DMS 273 (cell line): ENCODE data around the gene SLC9A8.

Experiments used
- DNase-seq: peaks from one replicate; lab custom pipeline; 2025; ENCODE audit not compliant: unreplicated experiment; lab: John Stamatoyannopoulos, UW

SLC9A8 gene

DNA sequence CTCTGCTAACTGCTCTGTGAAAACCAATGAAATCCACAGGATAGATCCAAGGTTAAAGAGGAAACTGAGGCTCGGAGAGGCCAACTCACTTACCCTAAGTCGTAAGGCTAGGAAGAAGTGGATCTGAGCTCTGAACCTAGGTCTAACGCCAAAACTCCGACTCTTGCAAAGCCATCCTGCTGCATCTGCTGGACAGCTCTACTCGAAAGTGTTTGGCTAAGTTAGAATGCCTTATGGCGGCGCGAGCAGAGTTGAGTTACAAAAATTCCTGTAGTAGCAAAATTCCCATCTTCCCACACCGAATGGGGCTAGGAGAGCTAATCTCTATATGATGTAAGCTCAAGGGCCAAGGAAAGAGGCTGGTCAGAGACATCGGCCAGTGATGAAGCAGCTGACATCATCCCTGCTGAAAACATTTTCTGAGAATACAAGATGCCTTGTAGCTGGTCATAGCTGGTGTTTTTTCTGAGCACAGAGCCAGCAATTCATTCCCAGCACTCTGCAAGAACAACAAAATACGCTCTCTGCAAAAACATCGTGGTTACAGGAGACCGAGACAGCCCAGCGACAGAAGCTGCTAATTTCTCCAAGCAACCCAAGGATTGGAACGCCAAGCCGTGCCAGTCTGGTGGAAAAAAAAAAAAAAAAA lies 100.9 kb downstream of the SLC9A8 start:
- DNase-seq = no peak

DNA sequence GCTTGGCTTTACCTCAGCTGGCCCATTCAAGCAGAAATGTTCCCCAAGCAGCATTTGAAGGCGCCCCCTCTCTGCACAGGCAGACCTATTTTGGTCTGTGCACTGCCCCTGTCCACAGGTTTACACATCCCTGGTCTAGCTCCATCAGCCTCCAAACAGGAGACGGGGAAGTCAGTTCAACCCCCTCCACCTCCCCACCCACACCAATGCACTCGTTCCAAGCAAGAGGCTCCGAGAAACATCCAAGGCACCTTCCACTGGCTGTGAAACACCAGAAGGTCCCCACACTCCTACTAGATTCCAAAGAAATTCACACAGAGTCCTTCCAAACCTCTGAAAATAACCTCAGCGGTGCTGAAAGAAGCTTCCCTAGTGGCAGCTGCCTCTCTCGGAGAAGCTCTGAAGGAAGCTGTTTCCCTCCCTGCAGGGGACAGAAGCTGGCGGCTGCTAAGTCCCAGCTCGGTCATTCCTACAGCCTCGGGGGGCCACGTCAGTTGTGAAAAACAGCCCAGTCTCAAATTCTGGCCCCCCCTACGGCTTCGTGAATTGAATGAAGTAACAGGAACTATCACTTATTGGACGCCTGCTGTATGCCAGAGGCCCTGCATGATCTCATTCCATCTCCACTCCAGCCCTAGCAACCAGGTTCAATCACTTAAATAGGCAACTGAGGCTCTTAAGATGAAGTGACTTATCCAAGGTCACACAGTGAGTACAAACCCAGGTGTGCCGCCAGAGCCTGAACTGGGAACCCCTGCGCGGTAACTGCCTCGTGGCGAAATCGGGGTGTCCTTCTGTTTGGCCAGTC lies 101.9 kb downstream of the SLC9A8 start:
- DNase-seq = peak; percentile 62

DNA sequence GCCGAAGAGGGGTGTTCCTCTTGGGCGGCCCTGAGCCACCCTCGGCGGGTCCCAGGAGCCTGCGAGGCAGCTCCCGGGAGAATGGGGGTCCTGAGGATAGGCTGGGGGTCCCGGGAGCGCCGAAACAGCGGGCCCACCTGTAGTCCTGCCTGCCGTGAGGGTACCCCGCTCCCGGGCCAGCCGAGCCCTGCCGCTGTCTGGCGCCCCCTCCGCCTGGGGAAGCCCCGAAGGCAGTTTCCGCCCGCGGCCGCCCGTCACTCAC lies 102.4 kb downstream of the SLC9A8 start:
- no peak for DNase-seq

DNA sequence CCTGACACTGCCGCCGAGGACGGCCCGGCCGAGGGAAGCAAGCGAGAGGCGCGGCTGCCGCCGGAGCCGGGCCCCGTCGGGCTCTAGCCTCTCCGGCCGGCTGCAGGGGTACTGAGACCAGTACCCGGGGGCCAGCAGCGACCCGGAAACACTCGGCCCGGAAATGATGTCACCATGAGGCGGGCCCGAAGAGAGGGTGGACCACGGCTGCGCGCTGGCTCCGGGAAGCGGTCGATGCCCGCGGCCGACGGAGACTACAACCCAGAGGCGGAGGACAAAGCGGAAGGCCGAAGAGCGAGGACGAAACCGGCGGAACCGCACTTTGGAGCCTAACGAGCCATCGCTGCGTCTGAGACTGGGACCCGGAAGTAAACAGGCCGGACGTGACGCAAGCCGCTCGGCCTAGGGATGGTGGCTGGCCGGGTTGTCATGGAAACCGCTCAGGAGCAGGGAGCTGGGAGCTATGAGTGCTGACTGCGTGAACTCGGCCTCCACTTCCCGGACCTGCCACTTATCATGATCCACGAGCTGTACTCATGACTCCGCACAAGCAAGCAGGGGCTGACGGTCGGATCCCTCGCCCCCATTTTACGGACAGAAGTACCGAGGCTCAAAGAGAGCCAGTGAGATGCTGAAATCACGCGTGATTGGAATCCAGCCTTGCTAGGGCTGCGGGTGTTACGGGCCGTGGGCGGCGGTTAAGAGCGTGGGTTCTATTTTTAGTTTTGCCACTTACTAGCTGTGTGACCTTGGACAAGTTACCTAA lies 102.9 kb downstream of the SLC9A8 start, which contains the start of gene SPATA2:
SPATA2 (minus strand) TSS at position 150 of the 766 bp plus-strand sequence. CDS start 7,039 bp downstream, outside the sequence.
- DNase-seq = peak; percentile 96

DNA sequence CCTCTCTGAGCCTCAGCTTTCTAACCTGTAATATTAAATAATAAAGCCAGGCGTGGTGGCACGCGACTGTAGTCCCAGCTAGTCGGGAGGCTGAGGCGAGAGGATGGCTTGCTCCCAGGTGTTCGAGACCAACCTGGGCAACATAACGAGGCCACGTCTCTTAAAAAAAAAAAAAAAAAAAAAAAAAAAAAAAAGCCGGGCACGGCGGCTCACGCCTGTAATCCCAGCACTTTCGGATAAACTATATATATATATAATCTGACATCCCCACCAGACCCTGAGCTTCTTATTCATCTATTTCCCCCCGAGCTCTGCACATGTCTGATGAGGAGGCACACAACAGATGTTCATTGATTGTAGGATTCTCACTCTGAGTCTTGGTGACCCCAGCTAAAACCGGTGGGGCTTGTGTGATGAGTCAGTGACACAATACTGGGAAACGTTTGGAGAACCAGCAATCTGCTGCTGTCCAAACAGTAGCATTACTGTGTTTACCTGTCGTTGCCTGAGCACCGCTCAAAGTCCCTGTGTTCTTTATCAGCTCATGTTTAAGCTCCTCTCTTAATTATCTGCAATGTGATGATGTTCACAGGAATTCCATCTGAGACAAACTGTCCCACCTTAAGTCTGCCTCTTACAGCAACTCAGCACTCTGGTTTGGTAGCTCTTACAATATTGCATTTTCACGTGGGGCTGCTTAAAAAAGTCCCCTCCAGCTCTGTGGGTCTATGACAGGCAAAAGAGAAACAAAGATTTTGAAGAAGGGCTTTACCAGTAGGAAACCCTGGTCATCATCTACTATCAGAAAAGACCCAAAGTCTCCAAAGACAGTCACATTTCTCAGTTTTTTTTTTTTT lies 103.7 kb downstream of the SLC9A8 start:
- DNase-seq = peak; percentile 53

DNA sequence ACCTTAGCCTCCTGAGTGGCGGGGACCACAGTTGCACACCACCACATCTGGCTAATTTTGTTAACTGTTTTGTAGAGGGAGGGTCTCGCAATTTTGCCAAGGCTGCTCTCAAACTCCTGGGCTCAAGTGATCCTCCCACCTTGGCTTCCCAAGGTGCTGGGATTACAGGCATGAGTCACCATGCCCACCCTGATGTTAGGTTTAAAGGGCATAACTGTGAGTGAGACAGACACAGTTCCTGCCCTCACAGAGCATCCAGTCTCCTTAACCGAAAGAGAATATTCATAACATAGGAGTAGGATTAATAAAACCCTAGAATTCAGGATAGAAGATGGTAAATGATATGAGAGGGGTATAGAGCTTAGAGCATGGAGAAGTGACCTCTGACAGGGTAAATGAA lies 105.8 kb downstream of the SLC9A8 start:
- DNase-seq = no peak

DNA sequence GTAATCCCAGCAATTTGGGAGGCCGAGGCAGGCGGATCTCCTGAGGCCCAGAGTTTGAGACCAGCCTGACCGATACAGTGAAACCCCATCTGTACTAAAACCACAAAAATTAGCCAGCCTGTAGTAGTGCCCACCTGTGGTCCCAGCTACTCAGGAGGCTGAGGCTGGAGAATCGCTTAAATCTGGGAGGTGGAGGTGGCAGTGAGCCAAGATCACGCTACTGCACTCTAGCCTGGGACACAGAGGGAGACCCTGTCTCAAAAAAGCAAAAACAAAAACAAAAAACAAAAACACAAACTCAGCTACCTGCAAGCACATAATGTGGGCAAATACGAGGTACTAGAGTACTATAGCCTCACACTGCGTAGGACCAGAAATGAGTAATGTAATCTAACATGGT lies 106.4 kb downstream of the SLC9A8 start:
- no peak for DNase-seq

DNA sequence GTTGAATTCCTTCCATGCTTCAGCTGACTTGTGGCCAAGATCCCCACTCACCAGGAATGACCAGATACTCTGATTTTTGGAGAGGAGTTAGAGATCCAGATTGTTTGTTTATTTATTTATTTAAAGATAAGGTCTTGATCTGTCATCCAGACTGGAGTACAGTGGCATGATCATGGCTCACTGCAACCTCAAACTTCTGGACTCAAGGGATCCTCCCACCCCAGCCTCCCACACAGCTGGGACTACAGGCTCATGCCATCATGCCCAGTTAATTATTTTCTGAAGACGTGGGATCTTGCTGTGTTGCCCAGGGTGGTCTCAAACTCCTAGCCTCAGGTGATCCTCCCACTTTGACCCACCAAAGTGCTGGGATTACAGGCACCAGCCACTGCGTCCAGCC lies 106.8 kb downstream of the SLC9A8 start:
- no peak for DNase-seq

DNA sequence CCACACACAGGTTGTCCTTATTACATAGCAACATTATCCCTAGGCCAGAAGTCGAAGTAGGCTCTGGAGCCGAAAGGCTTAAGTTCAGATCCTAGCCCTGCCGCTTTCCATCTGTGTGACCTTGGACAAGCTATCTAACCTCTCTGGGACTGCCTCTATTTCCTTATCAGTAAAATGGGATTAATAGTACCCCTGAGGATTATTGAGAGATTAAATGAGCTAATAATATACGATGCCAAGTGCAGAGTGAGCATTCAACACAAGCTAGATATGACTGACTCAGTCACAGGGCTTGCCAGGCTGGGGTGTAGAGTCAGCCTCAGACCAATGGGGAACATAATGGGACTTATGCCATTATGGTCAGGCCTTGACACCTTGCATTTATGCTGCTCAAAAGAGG lies 111.6 kb downstream of the SLC9A8 start:
- DNase-seq = peak; percentile 23

DNA sequence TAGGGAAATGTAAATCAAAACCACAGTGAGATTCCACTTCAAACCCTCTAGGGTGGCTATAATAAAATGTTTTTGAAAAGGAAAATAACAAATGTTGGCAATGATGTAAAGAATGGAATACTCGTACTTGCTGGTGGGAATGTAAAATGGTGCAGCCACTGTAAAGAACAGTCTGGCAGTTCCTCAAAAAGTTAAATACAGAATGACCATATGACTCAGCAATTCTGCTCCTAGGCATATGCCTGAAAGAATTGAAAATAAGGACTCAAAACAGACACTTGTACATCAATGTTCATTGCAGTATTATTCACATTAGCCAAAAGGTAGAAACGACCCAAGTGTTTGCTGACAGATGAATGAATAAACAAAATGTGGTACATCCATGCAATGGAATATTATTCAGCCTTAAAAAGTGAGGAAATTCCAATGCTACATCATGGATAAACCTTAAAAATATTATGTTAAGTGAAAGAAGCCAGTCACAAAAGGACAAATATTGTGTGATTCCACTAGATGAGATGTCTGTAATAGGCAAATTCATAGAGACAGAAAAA lies 113.3 kb downstream of the SLC9A8 start:
- no peak for DNase-seq

DNA sequence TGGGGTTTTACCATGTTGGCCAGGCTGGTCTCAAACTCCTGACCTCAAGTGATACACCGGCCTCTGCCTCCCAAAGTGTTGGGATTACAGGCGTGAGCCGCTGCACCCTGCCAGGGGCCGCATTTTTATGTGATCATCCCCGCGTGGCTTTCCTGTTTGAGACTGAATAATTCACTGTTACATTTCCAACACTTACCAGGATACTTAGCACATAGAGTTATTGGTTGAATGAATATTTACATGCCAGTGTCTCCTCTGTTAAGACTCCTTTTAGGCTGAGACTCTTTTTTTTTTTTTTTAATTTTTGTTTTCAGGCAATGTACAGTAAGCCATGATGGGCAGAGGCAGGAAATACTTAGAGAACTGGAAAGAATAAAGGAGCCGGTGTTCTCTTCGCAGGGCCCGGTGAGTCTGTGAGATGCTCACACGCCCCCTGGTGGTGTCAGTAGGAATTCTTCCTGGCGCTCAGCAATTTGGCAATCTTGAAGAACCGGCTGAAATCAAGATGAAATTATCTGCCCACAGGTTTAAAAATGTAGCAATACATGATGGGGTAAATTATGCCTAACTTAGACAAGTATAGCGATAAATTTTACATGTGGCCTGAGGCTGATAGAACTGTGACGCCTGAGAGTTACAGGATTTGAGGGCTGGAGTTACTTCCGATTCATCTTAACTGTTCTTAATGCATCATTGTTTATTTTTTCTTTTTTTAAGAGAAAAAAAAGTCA lies 115.9 kb downstream of the SLC9A8 start:
- DNase-seq = peak; percentile 89

DNA sequence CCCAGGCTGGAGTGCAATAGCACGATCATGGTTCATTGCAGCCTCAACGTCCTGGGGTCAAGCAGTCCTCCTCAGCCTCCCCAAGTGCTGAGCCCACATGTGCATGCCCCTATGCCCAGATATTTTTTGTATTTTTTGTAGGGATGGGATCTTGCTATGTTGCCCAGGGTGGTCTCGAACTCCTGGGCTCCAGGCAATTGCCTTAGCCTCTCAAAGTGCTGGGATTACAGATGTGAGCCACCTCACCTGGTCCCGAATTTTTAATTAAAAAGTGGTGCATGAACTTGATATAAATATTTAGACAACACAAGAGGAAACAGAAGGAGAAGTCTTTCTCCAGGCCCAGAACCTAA lies 116.5 kb downstream of the SLC9A8 start:
- DNase-seq = no peak

DNA sequence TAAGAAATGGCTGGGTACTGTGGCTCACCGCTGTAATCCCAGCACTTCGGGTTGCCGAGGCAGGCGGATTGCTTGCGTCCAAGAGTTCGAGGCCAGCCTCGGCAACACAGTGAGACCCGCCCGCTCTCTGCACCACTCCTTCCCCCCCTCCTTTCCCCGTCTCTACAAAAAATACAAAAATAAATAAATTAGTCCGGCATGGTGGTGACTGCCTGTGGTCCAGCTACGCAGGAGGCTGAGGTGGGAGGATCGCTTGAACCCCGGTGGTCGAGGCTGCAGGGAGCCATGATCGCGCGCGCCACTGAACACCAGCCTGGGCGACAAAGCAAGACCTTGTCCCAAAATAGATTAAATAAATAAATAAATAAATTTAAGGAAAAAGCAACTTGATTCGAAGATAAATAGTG lies 123.1 kb downstream of the SLC9A8 start:
- DNase-seq = peak; percentile 58

DNA sequence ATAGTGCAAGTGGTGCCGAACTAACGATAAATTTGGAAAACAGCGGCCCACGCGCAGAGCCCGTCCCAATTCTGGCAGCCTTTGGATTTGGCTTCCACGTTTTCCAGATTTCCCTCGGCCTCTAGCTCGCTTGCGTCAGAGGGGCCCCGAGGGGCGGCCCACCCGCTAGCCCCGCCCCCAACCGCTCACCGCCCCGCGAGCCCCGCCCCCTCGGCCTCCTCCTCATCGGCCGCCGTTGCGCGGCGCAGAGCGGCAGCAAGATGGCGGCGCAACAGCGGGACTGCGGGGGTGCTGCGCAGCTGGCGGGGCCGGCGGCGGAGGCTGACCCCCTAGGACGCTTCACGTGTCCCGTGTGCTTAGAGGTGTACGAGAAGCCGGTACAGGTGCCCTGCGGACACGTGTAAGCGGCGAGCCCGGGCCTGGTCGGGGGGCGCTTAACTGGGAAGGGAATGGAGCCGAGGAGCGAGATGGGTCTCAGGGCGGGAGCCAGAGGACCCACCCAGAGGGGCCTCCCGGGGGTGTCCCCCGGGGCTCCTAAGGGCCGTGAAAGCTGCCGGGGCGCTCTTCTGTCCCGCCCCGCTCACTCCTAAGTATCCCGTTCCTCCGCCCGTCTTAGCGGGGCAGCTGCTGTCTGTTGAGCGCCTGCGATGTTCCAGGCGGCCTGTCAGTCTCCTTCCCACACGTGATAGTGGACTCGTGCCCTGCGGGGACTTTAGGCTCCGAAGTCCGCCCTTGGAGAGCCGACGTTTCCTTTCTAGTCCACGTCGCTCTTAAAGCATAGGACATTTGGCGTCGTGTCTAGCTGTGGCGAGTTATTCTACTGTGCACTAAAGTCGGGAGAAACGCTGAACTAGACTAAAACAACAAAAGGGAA lies 123.8 kb downstream of the SLC9A8 start, which contains the start of gene RNF114:
RNF114 (plus strand) TSS at position 245 of the 874 bp plus-strand sequence; CDS start at position 261, 16 bp downstream.
- peak; percentile 97 for DNase-seq

DNA sequence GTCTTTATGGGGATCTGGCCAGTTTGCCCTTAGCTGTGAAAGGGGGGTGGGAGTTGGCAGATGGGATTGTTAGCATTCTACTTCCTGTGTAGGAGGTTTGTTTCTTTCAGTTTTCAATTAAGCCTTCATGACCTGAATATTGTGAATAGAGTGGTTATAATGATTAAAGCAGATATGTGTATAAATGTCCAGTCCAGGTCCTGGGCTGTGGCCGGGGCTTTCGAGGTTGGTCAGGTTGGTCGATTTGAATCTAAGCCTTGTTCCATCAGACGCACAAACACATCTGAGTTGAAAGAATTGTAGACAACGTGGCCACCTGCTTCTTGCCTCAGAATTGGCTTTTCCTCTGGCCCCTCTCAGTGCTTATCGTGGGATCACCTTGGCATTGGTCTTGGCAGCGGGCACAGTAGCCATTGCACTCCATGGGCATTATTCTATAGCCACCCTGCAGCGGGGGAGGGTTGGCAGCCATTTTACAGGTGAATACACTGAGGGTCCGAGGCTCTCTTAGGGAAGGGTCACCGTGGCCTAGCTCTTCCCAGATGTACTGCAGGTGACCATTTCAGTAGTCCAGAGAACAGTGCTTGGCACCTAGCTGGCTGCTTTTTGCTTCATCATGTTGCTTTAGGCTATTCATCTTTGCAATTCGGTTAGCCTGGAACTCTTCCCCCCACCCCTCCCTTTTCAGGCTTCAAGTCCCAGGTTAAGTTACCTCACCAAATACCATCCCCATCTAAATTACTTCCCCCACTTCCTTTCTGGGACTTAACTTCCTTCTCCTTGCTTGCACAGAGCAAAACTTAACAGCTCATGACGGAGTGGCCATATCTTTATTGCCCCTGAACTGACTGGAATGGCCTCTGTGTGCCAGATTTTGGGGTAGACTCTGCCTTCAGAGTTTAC lies 124.7 kb downstream of the SLC9A8 start:
- peak; percentile 72 for DNase-seq

DNA sequence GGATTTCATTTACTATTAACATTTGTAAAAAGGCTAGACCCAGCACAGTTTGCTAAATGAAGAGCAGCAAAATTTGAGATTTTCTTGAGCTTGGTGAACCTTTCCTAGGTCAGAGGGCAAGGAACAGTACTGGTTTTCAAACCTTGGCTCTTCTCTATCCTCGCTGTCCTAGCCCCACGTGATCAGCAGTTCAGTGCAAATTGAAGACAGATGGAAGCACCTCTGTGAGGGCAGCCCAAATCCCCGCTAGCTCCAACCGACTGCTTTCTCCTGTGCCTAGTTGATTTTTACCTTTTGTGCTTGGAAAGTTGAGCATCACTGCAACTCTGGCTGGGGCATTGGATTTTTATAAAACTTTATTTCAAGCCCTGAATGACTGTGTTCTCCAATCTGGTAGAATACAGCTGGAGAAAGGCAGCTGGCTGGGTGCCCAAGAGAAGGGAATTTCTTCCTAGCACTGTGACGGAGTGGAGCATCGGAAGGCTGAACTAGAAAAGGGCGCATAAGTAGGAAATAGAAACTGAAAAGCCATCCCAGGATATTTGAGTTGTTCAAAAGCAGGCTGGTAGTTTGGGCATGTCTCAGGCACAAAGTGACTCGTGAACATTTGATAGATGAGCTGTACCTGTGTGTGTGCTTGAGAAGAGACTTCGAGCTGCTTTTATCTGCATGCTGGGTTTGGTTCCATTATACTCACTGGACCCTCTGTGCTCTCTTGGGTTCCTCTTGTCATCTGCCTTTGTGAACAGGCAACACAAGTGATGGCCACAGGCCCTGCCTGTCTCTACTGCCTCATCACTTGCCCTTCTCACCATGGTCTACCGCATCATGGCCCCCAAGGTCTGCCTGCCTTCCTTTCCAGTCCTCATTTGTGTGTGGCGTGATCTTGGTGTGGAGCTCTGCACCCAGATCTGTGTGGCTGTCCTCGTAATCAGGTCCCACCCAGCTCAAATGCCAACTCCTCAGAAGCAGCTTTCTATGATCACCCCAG lies 125.8 kb downstream of the SLC9A8 start:
- DNase-seq = peak; percentile 77

DNA sequence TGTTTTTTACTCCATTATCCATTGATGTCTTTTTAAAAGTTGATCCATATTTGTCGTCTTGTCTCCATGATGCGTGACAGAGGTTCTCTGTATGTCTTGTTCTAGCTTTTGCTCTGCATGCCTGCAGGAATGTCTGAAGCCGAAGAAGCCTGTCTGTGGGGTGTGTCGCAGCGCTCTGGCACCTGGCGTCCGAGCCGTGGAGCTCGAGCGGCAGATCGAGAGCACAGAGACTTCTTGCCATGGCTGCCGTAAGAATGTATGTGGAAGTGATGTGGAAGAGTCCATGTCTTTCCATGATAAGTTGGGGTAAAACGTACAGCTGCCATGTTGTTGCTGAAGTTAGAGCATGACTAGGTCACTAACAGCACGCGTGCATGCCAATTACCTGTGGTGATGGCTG lies 128.8 kb downstream of the SLC9A8 start:
- DNase-seq = no peak
